ENCODE data around the gene CHRNA1.

DNA sequence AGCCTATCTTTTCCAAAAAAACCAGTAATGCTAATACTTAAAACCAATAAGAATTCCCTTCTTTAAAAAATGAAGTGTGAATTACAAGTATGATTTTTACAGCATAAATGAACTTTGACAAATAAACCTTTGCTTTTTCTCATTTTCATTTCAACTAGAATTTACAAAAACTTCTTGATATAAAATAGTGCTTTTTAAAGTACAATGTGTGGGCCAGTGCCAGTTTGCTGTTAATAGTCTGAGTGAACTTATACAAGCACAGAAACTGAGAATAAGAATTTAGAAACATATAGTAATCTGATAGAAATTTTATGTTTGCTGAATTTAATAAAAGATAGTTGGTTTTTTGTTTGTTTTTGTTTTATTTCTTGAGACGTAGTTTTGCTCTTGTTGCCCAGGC is 43.7 kb upstream of the CHRNA1 start:
- no peak for TF ChIP-seq SP1 (IDR thresholded peaks at IDR 0.05)
- TF ChIP-seq, protein P1, sequence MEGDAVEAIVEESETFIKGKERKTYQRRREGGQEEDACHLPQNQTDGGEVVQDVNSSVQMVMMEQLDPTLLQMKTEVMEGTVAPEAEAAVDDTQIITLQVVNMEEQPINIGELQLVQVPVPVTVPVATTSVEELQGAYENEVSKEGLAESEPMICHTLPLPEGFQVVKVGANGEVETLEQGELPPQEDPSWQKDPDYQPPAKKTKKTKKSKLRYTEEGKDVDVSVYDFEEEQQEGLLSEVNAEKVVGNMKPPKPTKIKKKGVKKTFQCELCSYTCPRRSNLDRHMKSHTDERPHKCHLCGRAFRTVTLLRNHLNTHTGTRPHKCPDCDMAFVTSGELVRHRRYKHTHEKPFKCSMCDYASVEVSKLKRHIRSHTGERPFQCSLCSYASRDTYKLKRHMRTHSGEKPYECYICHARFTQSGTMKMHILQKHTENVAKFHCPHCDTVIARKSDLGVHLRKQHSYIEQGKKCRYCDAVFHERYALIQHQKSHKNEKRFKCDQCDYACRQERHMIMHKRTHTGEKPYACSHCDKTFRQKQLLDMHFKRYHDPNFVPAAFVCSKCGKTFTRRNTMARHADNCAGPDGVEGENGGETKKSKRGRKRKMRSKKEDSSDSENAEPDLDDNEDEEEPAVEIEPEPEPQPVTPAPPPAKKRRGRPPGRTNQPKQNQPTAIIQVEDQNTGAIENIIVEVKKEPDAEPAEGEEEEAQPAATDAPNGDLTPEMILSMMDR (IDR thresholded peaks at IDR 0.05; ENCODE audit: low read depth, low read length, missing input control): no peak
- no peak for TF ChIP-seq MAX (IDR thresholded peaks at IDR 0.05)
- no peak for TF ChIP-seq JUND (IDR thresholded peaks at IDR 0.05)
